Liver (tissue), 3 donors: Measurements from ENCODE around the gene BTLA.

ENCODE experiments used
- GABPA ChIP-seq, 2 donors: IDR thresholded peaks in 1 of 2; conservative IDR thresholded peaks in 1 of 2; 2 replicates each; pipeline ENCODE4 v1.6.1; 2016; ENCODE audit warnings: antibody characterized with exemption in 2 of 2, mild to moderate bottlenecking in 1 of 2, moderate library complexity in 1 of 2
- HNF4A ChIP-seq, 2 donors: conservative IDR thresholded peaks; 2 replicates each; pipeline ENCODE4 v1.6.1; 2016; ENCODE audit warnings: antibody characterized with exemption in 2 of 2, mild to moderate bottlenecking in 2 of 2
- JUND ChIP-seq, 2 donors: IDR thresholded peaks; 2 replicates each; pipeline ENCODE4 v1.6.1; 2016; ENCODE audit warnings: antibody characterized with exemption in 2 of 2
- RAD21 ChIP-seq, 2 donors: IDR thresholded peaks; 2 replicates each; pipeline ENCODE4 v1.6.1; 2016; ENCODE audit warnings: antibody characterized with exemption in 2 of 2, mild to moderate bottlenecking in 2 of 2
- RXRA ChIP-seq, 2 donors: IDR thresholded peaks; 2 replicates each; pipeline ENCODE4 v1.6.1; 2017 to 2018; ENCODE audit warnings: antibody characterized with exemption in 2 of 2, mild to moderate bottlenecking in 1 of 2
- TAF1 ChIP-seq: conservative IDR thresholded peaks from 2 replicates; pipeline ENCODE4 v1.6.1; 2016; ENCODE audit warnings: antibody characterized with exemption, mild to moderate bottlenecking
- YY1 ChIP-seq: IDR thresholded peaks from 2 replicates; pipeline ENCODE4 v1.6.1; 2016; ENCODE audit warnings: antibody characterized with exemption, mild to moderate bottlenecking
- TF ChIP-seq, protein P1 (sequence below): fragments of 150-350 bp; IDR thresholded peaks from 2 replicates; pipeline ENCODE4 v1.5.1; 2017; ENCODE audit warnings: improper control_type of control experiment, low read depth, low read length; ENCODE audit not compliant: missing input control
- TF ChIP-seq, protein P2 (sequence below): IDR thresholded peaks from 2 replicates; pipeline ENCODE4 v1.6.1; 2016; ENCODE audit warnings: antibody characterized with exemption
- TF ChIP-seq, protein P3 (sequence below): IDR thresholded peaks from 2 replicates; pipeline ENCODE4 v1.6.1; 2016; ENCODE audit warnings: antibody characterized with exemption
- TF ChIP-seq, protein P4 (sequence below): IDR thresholded peaks from 2 replicates; pipeline ENCODE4 v1.6.1; 2016; ENCODE audit warnings: antibody characterized with exemption
- TF ChIP-seq, protein P5 (sequence below): IDR thresholded peaks from 2 replicates; pipeline ENCODE4 v1.6.1; 2016; ENCODE audit warnings: antibody characterized with exemption, mild to moderate bottlenecking
- donor health status: healthy.
- donor health status: healthy.

DNA sequence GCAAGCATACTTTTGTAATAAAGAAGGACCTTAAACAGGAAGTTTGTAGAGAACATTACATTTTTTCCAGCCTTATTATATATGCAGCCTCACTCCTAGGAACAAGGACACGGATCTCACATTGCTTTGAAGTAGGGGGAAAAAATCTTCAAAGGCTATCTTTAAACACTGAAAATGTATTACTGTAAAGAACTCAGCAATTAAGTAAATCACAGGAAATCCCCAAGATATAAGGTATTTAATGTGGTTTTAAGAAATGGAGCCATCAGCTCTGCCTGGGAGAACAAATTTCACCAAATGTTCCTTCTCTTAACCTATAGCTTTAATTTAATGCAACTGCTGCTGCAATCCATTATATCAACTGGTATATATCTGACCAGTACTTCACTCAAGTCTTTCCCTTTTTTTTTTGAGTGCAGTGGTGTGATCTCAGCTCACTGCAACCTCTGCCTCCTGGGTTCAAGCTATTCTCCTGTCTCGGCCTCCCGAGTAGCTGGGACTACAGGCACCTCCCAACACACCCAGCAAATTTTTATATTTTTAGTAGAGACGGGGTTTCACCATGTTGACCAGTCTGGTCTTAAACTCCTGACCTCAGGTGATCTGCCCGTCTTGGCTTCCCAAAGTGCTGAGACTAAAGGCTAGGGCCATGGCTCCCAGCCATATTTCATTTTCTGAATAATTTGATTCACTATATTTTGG is 2.8 kb downstream of the BTLA start:
- TF ChIP-seq, protein P1, sequence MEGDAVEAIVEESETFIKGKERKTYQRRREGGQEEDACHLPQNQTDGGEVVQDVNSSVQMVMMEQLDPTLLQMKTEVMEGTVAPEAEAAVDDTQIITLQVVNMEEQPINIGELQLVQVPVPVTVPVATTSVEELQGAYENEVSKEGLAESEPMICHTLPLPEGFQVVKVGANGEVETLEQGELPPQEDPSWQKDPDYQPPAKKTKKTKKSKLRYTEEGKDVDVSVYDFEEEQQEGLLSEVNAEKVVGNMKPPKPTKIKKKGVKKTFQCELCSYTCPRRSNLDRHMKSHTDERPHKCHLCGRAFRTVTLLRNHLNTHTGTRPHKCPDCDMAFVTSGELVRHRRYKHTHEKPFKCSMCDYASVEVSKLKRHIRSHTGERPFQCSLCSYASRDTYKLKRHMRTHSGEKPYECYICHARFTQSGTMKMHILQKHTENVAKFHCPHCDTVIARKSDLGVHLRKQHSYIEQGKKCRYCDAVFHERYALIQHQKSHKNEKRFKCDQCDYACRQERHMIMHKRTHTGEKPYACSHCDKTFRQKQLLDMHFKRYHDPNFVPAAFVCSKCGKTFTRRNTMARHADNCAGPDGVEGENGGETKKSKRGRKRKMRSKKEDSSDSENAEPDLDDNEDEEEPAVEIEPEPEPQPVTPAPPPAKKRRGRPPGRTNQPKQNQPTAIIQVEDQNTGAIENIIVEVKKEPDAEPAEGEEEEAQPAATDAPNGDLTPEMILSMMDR = no peak
- TF ChIP-seq, protein P2, sequence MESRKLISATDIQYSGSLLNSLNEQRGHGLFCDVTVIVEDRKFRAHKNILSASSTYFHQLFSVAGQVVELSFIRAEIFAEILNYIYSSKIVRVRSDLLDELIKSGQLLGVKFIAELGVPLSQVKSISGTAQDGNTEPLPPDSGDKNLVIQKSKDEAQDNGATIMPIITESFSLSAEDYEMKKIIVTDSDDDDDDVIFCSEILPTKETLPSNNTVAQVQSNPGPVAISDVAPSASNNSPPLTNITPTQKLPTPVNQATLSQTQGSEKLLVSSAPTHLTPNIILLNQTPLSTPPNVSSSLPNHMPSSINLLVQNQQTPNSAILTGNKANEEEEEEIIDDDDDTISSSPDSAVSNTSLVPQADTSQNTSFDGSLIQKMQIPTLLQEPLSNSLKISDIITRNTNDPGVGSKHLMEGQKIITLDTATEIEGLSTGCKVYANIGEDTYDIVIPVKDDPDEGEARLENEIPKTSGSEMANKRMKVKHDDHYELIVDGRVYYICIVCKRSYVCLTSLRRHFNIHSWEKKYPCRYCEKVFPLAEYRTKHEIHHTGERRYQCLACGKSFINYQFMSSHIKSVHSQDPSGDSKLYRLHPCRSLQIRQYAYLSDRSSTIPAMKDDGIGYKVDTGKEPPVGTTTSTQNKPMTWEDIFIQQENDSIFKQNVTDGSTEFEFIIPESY = no peak
- TF ChIP-seq HNF4A (conservative IDR thresholded peaks at IDR 0.05) = no peak
- TF ChIP-seq, protein P3, sequence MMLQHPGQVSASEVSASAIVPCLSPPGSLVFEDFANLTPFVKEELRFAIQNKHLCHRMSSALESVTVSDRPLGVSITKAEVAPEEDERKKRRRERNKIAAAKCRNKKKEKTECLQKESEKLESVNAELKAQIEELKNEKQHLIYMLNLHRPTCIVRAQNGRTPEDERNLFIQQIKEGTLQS = no peak
- TF ChIP-seq YY1 = no peak
- no peak for TF ChIP-seq JUND (IDR thresholded peaks at IDR 0.05)
- no peak for TF ChIP-seq GABPA (IDR thresholded peaks at IDR 0.05 in 1 of 2, conservative IDR thresholded peaks at IDR 0.05 in 1 of 2)
- TF ChIP-seq, protein P4, sequence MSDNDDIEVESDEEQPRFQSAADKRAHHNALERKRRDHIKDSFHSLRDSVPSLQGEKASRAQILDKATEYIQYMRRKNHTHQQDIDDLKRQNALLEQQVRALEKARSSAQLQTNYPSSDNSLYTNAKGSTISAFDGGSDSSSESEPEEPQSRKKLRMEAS = no peak
- TF ChIP-seq, protein P5, sequence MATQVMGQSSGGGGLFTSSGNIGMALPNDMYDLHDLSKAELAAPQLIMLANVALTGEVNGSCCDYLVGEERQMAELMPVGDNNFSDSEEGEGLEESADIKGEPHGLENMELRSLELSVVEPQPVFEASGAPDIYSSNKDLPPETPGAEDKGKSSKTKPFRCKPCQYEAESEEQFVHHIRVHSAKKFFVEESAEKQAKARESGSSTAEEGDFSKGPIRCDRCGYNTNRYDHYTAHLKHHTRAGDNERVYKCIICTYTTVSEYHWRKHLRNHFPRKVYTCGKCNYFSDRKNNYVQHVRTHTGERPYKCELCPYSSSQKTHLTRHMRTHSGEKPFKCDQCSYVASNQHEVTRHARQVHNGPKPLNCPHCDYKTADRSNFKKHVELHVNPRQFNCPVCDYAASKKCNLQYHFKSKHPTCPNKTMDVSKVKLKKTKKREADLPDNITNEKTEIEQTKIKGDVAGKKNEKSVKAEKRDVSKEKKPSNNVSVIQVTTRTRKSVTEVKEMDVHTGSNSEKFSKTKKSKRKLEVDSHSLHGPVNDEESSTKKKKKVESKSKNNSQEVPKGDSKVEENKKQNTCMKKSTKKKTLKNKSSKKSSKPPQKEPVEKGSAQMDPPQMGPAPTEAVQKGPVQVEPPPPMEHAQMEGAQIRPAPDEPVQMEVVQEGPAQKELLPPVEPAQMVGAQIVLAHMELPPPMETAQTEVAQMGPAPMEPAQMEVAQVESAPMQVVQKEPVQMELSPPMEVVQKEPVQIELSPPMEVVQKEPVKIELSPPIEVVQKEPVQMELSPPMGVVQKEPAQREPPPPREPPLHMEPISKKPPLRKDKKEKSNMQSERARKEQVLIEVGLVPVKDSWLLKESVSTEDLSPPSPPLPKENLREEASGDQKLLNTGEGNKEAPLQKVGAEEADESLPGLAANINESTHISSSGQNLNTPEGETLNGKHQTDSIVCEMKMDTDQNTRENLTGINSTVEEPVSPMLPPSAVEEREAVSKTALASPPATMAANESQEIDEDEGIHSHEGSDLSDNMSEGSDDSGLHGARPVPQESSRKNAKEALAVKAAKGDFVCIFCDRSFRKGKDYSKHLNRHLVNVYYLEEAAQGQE = no peak
- TF ChIP-seq RAD21 (IDR thresholded peaks at IDR 0.05) = no peak
- TF ChIP-seq TAF1 = no peak
- no peak for TF ChIP-seq RXRA (IDR thresholded peaks at IDR 0.05)
